NCI-H82 (cell line): Measurements from ENCODE around the gene PTCH1.

ENCODE experiments used
- DNase-seq: peaks from one replicate; lab custom pipeline; 2025; lab: John Stamatoyannopoulos, UW

PTCH1 gene

GRCh38 chr9:95406121-95406520, 110.7 kb downstream of the PTCH1 start:
- DNase-seq = no peak

GRCh38 chr9:95399261-95399660, 117.5 kb downstream of the PTCH1 start:
- DNase-seq = peak; percentile 69
